GM12878 (cell line): ENCODE data around the gene OR51G2. TPM values are rescaled to one million over a fixed set of nuclear protein-coding genes. Genes with fewer than 3 reads are reported as not detected.

ENCODE experiments used
- ATAC-seq: fragments of 200-7000 bp; cut with Tn5 transposase; 3 replicates; pipeline ENCODE4 v1.9.1; 2020; ENCODE audit warnings: mild to moderate bottlenecking, moderate library complexity
- BruUV-seq: library from RNA; stranded (reverse); fragments of 400-500 nt; replicated peaks from 2 replicates; lab custom pipeline; 2021; lab: Mats Ljungman, UMichigan
- CTCF ChIA-PET: fragments of 300-600 bp; sonication (Branson Sonifier 250); formaldehyde crosslinking; extraction: SDS; loops from one replicate; lab custom pipeline; 2021; ENCODE audit warnings: inconsistent platforms; lab: Yijun Ruan, JAX
- POLR2A ChIA-PET: fragments of 350-600 bp; formaldehyde crosslinking; extraction: SDS; loops from one replicate; lab custom pipeline; 2021; ENCODE audit warnings: inconsistent platforms; lab: Charles Lee
- RAD21 ChIA-PET: fragments of 300-600 bp; sonication (Branson Sonifier 250); formaldehyde crosslinking; loops from one replicate; lab custom pipeline; 2023; ENCODE audit warnings: antibody characterized with exemption; ENCODE audit not compliant: unreplicated experiment; lab: Charles Lee
- SMC1A ChIA-PET: fragments of 300-600 bp; sonication (Branson Sonifier 250); formaldehyde crosslinking; loops from one replicate; lab custom pipeline; 2023; ENCODE audit not compliant: unreplicated experiment, uncharacterized antibody; lab: Charles Lee
- DNase-seq: peaks from one replicate; pipeline ENCODE4 v3.0.0-alpha.2; 2011; ENCODE audit warnings: low read depth, low spot score
- FAIRE-seq: peaks from 3 replicates; lab custom pipeline; 2011; peaks lifted over from hg19 to GRCh38; lab: Jason Lieb, UNC
- H2AFZ ChIP-seq: 2 replicates; pipeline ENCODE4 v1.6.0; 2011; ENCODE audit warnings: low read depth, low read length, control low read depth; ENCODE audit not compliant: control insufficient read depth
- H3K27ac ChIP-seq: 2 replicates; pipeline ENCODE4 v1.5.1; 2011; ENCODE audit warnings: control low read depth; ENCODE audit not compliant: control insufficient read depth, insufficient read depth
- H3K27me3 ChIP-seq, 2 experiments: replicated peaks in 1 of 2; 2 replicates each; pipeline versions ENCODE4 v1.6.0 to v1.6.1; 2011; ENCODE audit warnings: low read length in 1 of 2; ENCODE audit not compliant: control insufficient read depth in 2 of 2, insufficient read depth in 2 of 2
- H3K36me3 ChIP-seq, 2 experiments: 2 replicates each; pipeline ENCODE4 v1.5.1; 2011; ENCODE audit warnings: low read length in 1 of 2; ENCODE audit not compliant: control insufficient read depth in 2 of 2, insufficient read depth in 2 of 2
- H3K4me1 ChIP-seq: 2 replicates; pipeline ENCODE4 v1.6.1; 2011; ENCODE audit warnings: mild to moderate bottlenecking, low read length, moderate library complexity, mixed read lengths; ENCODE audit not compliant: control insufficient read depth, insufficient read depth
- H3K4me2 ChIP-seq: 2 replicates; pipeline ENCODE4 v1.6.0; 2011; ENCODE audit warnings: control low read depth; ENCODE audit not compliant: control insufficient read depth, insufficient read depth
- H3K4me3 ChIP-seq: fragments of 200-600 bp; sonication (generic); 2 replicates; pipeline ENCODE4 v1.5.1; 2016
- H3K79me2 ChIP-seq: 2 replicates; pipeline ENCODE4 v1.6.0; 2011; ENCODE audit warnings: low read length; ENCODE audit not compliant: control insufficient read depth, insufficient read depth
- H3K9ac ChIP-seq: 2 replicates; pipeline ENCODE4 v1.8.0; 2011; ENCODE audit warnings: low read length, control low read depth, mixed read lengths; ENCODE audit not compliant: control insufficient read depth, insufficient read depth
- H3K9me3 ChIP-seq: replicated peaks from 3 replicates; pipeline ENCODE4 v1.5.1; 2011; ENCODE audit warnings: mild to moderate bottlenecking, low read length; ENCODE audit not compliant: control insufficient read depth, insufficient read depth
- H4K20me1 ChIP-seq: 2 replicates; pipeline ENCODE4 v1.6.0; 2011; ENCODE audit not compliant: control insufficient read depth, insufficient read depth
- FOS ChIP-seq: IDR thresholded peaks from 3 replicates; pipeline ENCODE4 v1.6.1; 2011; ENCODE audit warnings: borderline replicate concordance; ENCODE audit not compliant: insufficient read length; ENCODE audit errors: extremely low read depth
- SREBF2 ChIP-seq: IDR thresholded peaks from 2 replicates; pipeline ENCODE4 v1.6.1; 2012; ENCODE audit warnings: mild to moderate bottlenecking, low read length
- TCF3 ChIP-seq: IDR thresholded peaks from 2 replicates; pipeline ENCODE4 v1.6.1; 2012; ENCODE audit warnings: low read depth, mild to moderate bottlenecking, low read length, borderline replicate concordance; ENCODE audit not compliant: insufficient read depth
- in situ Hi-C: fragments of 300-500 bp; cut with MboI; formaldehyde crosslinking; loops from 9 replicates; pipeline ENCODE4 v1.14.3; 2018; ENCODE audit warnings: mixed read lengths
- intact Hi-C: fragments of 100-400 bp; cut with micrococcal nuclease; formaldehyde crosslinking; loops from one replicate; pipeline ENCODE4 v1.14.2; 2022; ENCODE audit not compliant: unreplicated experiment
- polyA plus RNA-seq, 11 experiments: library from polyadenylated mRNA; depleted of rRNA in 4 of 11; unstranded in 6 of 11; stranded (reverse) in 5 of 11; fragments of >200 nt; fragmentation: Nextera tagmentation in 4 of 11; fragmentation: Illumina TruSeq in 1 of 11; extraction: Ambion mirVana in 4 of 11; extraction: Trizol in 1 of 11; gene quantifications; 1 replicate in 1 of 11; 2 replicates in 10 of 11; pipeline versions ENCODE4 v1.2.1 to v1.2.3, GENCODE V29; 2011 to 2016; ENCODE audit warnings: inconsistent platforms in 2 of 11, missing spikeins in 2 of 11, low read depth in 1 of 11
- total RNA-seq, 4 experiments: library from RNA; depleted of rRNA in 3 of 4; stranded (reverse); fragments of >200 nt in 3 of 4; fragmentation: Illumina TruSeq in 1 of 4; extraction: Trizol in 1 of 4; gene quantifications; 2 replicates each; pipeline versions ENCODE4 v1.2.1 to v1.2.3, GENCODE V29; 2013 to 2021
- TF ChIP-seq, protein P1 (sequence below): fragments of 150-350 bp; IDR thresholded peaks from 2 replicates; pipeline ENCODE4 v1.6.1; 2014; ENCODE audit warnings: mild to moderate bottlenecking, low read depth, low read length
- TF ChIP-seq, protein P2 (sequence below), 3 experiments: IDR thresholded peaks in 2 of 3; conservative IDR thresholded peaks in 1 of 3; 2 replicates each; pipeline ENCODE4 v1.5.1; 2011; ENCODE audit warnings: low read depth in 3 of 3, low read length in 3 of 3, mild to moderate bottlenecking in 3 of 3, control low read depth in 2 of 3, moderate library complexity in 2 of 3, inconsistent platforms in 1 of 3, mixed read lengths in 1 of 3; ENCODE audit not compliant: control insufficient read depth in 2 of 3, insufficient read depth in 1 of 3; ENCODE audit errors: extremely low read depth in 1 of 3
- TF ChIP-seq, protein P3 (sequence below): fragments of 450-650 bp; formaldehyde crosslinking; IDR thresholded peaks from 2 replicates; pipeline ENCODE4 v1.4.0; 2022; ENCODE audit warnings: mild to moderate bottlenecking, moderate library complexity

The OR51G2 gene
- total and polyA plus RNA-seq, 10 of the 15 experiments (the other 5 are each of a cell fraction or from before 2014, with no cell fraction given): not detected

DNA sequence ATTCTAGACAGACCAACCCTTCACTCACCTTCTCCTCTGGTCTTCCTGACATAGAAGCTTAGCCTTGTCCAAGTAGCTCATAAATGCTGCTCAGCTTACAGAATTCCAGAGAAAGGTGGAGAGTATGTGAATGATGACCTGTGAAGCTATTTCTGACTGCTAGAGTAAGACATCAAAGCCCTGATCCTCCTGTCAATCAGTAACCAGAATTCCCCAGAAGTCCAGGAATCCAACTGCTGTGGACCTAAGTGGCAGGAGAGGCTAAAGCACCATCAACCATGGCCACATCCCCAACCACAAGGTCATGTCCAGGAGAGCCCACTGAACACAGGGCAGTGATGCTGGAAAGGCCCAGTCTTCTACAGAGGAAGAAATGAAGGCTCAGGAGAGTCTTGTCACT, 2.6 kb downstream of the OR51G2 start (continued):
- TF ChIP-seq, protein P1, sequence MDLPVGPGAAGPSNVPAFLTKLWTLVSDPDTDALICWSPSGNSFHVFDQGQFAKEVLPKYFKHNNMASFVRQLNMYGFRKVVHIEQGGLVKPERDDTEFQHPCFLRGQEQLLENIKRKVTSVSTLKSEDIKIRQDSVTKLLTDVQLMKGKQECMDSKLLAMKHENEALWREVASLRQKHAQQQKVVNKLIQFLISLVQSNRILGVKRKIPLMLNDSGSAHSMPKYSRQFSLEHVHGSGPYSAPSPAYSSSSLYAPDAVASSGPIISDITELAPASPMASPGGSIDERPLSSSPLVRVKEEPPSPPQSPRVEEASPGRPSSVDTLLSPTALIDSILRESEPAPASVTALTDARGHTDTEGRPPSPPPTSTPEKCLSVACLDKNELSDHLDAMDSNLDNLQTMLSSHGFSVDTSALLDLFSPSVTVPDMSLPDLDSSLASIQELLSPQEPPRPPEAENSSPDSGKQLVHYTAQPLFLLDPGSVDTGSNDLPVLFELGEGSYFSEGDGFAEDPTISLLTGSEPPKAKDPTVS: no peak
- TF ChIP-seq, protein P2, sequence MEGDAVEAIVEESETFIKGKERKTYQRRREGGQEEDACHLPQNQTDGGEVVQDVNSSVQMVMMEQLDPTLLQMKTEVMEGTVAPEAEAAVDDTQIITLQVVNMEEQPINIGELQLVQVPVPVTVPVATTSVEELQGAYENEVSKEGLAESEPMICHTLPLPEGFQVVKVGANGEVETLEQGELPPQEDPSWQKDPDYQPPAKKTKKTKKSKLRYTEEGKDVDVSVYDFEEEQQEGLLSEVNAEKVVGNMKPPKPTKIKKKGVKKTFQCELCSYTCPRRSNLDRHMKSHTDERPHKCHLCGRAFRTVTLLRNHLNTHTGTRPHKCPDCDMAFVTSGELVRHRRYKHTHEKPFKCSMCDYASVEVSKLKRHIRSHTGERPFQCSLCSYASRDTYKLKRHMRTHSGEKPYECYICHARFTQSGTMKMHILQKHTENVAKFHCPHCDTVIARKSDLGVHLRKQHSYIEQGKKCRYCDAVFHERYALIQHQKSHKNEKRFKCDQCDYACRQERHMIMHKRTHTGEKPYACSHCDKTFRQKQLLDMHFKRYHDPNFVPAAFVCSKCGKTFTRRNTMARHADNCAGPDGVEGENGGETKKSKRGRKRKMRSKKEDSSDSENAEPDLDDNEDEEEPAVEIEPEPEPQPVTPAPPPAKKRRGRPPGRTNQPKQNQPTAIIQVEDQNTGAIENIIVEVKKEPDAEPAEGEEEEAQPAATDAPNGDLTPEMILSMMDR (IDR thresholded peaks at IDR 0.05 in 2 of 3, conservative IDR thresholded peaks at IDR 0.05 in 1 of 3; ENCODE audit: control insufficient read depth in 2 of 3, extremely low read depth in 1 of 3, insufficient read depth in 1 of 3, low read depth in 3 of 3, low read length in 3 of 3): no peak
- TF ChIP-seq SREBF2: no peak
- no peak for TF ChIP-seq TCF3

DNA sequence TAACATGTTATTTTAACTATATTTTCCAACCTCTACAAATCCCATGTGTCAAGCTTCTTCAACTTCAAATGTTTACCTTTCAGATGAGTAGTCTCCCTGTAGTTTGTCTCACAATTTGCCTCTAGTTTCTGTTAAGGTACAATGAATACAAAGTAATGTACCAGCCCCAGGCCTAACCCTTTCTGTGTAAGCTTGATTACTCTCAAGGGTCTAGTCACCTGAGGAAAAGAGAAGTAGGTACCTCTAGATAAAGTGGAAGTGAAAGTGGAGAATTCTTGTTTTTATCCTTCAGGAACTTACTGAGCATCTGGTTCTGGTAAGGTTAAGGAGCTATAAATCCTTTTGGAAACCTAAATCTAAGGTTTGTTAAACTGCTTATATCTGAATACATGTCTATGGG, 15.7 kb downstream of the OR51G2 start, which contains the start of gene OR51A7:
Gene OR51A7 (plus strand): TSS at position 300 of the 400 bp plus-strand sequence. CDS start 3,587 bp downstream, outside the sequence.
- Histone ChIP-seq H3K27ac (no peak within 1 kb of the TSS), H3K4me1 (no peaks in the 10 kb centered on the region), H3K9me3 (no peaks in the 10 kb centered on the region), H3K9ac (no peak within 1 kb of the TSS), H3K27me3 (no peaks in the 10 kb centered on the region), H2AFZ (no peak within 1 kb of the TSS), H3K36me3 (no peaks in the 10 kb centered on the region)
- RAD21 ChIA-PET: no interaction called here
- FAIRE-seq (no peak), DNase-seq (no peak)
- no TSS peak for BruUV-seq
- in situ Hi-C loops (no loop called here), intact Hi-C loops (no loop called here)
- CTCF ChIA-PET: no interaction called here
- TF ChIP-seq, protein P3, sequence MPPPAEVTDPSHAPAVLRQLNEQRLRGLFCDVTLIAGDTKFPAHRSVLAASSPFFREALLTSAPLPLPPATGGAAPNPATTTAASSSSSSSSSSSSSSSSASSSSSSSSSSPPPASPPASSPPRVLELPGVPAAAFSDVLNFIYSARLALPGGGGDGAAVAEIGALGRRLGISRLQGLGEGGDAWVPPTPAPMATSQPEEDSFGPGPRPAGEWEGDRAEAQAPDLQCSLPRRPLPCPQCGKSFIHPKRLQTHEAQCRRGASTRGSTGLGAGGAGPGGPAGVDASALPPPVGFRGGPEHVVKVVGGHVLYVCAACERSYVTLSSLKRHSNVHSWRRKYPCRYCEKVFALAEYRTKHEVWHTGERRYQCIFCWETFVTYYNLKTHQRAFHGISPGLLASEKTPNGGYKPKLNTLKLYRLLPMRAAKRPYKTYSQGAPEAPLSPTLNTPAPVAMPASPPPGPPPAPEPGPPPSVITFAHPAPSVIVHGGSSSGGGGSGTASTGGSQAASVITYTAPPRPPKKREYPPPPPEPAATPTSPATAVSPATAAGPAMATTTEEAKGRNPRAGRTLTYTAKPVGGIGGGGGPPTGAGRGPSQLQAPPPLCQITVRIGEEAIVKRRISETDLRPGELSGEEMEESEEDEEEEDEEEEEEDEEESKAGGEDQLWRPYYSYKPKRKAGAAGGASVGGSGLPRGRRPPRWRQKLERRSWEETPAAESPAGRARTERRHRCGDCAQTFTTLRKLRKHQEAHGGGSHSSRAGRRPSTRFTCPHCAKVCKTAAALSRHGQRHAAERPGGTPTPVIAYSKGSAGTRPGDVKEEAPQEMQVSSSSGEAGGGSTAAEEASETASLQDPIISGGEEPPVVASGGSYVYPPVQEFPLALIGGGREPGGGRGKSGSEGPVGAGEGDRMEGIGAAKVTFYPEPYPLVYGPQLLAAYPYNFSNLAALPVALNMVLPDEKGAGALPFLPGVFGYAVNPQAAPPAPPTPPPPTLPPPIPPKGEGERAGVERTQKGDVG (CRISPR knock-in tag): no peak
- no peak for TF ChIP-seq FOS
- TF ChIP-seq, all 136 proteins: peak for 0
- H3K79me2 ChIP-seq: no peaks in the 10 kb centered on the region
- SMC1A ChIA-PET: interaction anchor here (1.0 kb wide), 1 partner anchor 9 kb away, joined by 3 read pairs; no protein-coding TSS in a partner anchor
- no peak within 1 kb of the TSS for H3K4me3 ChIP-seq
- ATAC-seq: no peak
- no peaks in the 10 kb centered on the region for H4K20me1 ChIP-seq
- no peak within 1 kb of the TSS for H3K4me2 ChIP-seq
- POLR2A ChIA-PET: no interaction called here
